ENCODE measurements around the gene TENT4A. TPM values are rescaled to one million over a fixed set of nuclear protein-coding genes. Genes with fewer than 3 reads are reported as not detected.

Gene TENT4A
- total and polyA plus RNA-seq, 11 donors: 4.3 to 20.3 (median 11.2) TPM

- 93 to 94% (median 94%) methylated on average over 24 of the region's 24 CpGs for WGBS, 4 donors
- ATAC-seq: no peak
- no peak for TF ChIP-seq CTCF (IDR thresholded peaks at IDR 0.05)
- no peak for TF ChIP-seq POLR2A (IDR thresholded peaks at IDR 0.05)
- peak overlapping the region in 1 of 12 donors; percentile 63 for H3K27ac ChIP-seq
- H3K4me3 ChIP-seq: no peak overlapping the region
- H3K9me3 ChIP-seq: no peaks in the 10 kb centered on the region
- peaks cover 9 to 42% (median 32%) of the 10 kb centered on the region in 12 donors for H3K4me1 ChIP-seq
- H3K27me3 ChIP-seq: no peaks in the 10 kb centered on the region
- H3K36me3 ChIP-seq: peaks cover 0 to 52% (median 47%) of the 10 kb centered on the region in 9 donors
- intact Hi-C loops (cut with DNase I): loop anchor here in 1 of 10 donors (5.0 kb wide), 1 partner anchor 105 kb away; the partner anchor contains the start of genes NSUN2 and SRD5A1
- DNase-seq: no peak
Observed at GRCh38 chr5:6737043-6737941, 24.1 kb downstream of the TENT4A start.

- Histone ChIP-seq H3K4me3 (no peak overlapping the region), H3K9me3 (no peaks in the 10 kb centered on the region), H3K27ac (no peak overlapping the region), H3K36me3 (peaks cover 0 to 74% (median 70%) of the 10 kb centered on the region in 9 donors), H3K27me3 (no peaks in the 10 kb centered on the region), H3K4me1 (peaks cover 0 to 19% (median 8%) of the 10 kb centered on the region in 12 donors)
- intact Hi-C loops (cut with DNase I): loop anchor here in 6 of 10 donors (5.0 to 10.0 kb wide), 5 partner anchors 32 to 1245 kb away; partner anchors contain the start of genes MED10 (in 2 of the 6), NSUN2 (in 1 of the 6) and SRD5A1 (in 1 of the 6)
- DNase-seq: no peak
- WGBS, 4 donors: 89 to 95% (median 92%) methylated on average over 11 to 15 of the region's 15 CpGs
- no peak for TF ChIP-seq CTCF (IDR thresholded peaks at IDR 0.05)
- TF ChIP-seq POLR2A (IDR thresholded peaks at IDR 0.05): no peak
- no peak for ATAC-seq
Observed at GRCh38 chr5:6739603-6740002, 26.4 kb downstream of the TENT4A start.

GRCh38 chr5:6740586-6741150 is 27.4 kb downstream of the TENT4A start:
- Histone ChIP-seq H3K9me3 (no peaks in the 10 kb centered on the region), H3K36me3 (peaks cover 0 to 84% (median 71%) of the 10 kb centered on the region in 9 donors), H3K4me3 (no peak overlapping the region), H3K27me3 (no peaks in the 10 kb centered on the region), H3K4me1 (peaks cover 0 to 22% (median 8%) of the 10 kb centered on the region in 12 donors), H3K27ac (no peak overlapping the region)
- intact Hi-C loops (cut with DNase I): loop anchor here in 6 of 10 donors (5.0 to 10.0 kb wide), 4 partner anchors 33 to 1246 kb away; partner anchors contain the start of gene MED10 (in 2 of the 6)
- TF ChIP-seq CTCF (IDR thresholded peaks at IDR 0.05): no peak
- no peak for TF ChIP-seq POLR2A (IDR thresholded peaks at IDR 0.05)
- 89 to 97% (median 91%) methylated on average over 11 to 12 of the region's 12 CpGs for WGBS, 4 donors
- ATAC-seq (no peak), DNase-seq (no peak)
